HG03139 (cell line): Measurements from ENCODE around the gene LIAS.
"Not testable (repeated sequence)": the region's sequence is repeated elsewhere in the genome, so short reads cannot be mapped to it uniquely, and the experiment has no call there.

ENCODE experiments used
- ATAC-seq: cut with Tn5 transposase; IDR thresholded peaks from one replicate; pipeline ENCODE4 v1.9.1; 2021; ENCODE audit not compliant: unreplicated experiment

The LIAS gene

GRCh38 chr4:39452860-39453587 is 5.8 kb upstream of the LIAS start:
- ATAC-seq, result no peak

- ATAC-seq, result no peak
Measured at GRCh38 chr4:39453738-39454137, 5.1 kb upstream of the LIAS start.

- ATAC-seq, result no peak
Measured at GRCh38 chr4:39455486-39455885, 3.4 kb upstream of the LIAS start.

- ATAC-seq, result no peak
Measured at GRCh38 chr4:39456946-39457763, 1.7 kb upstream of the LIAS start.

DNA sequence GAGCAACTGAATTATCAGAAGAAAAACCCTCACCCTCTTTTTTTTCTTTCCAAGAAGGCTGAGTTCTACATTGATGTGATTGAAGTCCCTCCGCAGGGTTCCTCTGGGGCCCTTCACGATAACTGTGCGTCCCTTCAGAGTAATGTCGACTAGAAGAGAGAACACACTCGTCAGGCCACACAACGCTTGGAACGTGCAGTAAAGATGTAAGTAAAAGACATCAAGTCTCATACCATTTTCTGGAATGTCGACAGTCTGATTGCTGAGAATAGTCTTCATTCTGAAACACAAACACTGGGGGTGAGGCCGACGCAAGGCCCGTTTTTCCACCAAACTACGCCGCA is 723 bp upstream of the LIAS start:
- not testable (repeated sequence) for ATAC-seq

DNA sequence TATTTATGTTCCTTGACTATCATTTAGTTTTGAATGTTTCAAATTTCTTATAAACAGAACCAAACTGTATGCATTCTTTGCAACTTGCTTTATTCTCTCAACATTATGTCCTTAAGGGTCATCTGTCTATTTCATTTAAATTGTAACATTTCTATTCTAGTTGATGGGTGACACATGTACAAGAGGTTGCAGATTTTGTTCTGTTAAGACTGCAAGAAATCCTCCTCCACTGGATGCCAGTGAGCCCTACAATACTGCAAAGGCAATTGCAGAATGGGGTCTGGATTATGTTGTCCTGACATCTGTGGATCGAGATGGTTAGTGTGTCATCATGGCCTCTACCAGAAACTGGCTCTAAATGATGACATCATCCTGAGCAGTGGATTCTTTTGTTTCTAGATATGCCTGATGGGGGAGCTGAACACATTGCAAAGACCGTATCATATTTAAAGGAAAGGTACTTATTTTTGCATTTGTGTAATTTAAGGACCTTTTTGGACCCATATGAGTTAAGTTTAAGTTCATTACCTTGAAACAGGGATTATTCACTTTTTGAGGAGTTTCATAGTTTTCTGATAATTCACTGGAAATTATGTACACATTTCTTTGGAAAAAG is 6.1 kb downstream of the LIAS start:
- ATAC-seq, result no peak

DNA sequence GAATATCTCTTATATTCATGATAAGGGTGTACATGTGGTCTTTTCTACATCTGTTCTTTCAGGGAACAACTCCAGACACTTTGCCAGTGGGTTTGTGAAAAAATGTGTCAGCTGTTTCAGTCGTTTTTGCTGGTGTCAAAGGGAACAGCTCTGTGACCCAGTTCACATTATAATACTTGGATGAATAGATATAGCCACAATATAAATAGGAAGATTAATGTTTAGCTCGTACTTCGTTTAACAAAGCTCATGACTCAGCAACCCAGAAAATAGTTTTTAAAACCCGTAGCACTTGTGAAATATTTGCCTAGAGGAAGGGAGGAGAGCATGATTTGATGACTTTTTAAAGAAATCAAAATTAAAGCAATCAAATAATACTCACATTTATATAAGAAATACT is 7.9 kb downstream of the LIAS start:
- no peak for ATAC-seq

DNA sequence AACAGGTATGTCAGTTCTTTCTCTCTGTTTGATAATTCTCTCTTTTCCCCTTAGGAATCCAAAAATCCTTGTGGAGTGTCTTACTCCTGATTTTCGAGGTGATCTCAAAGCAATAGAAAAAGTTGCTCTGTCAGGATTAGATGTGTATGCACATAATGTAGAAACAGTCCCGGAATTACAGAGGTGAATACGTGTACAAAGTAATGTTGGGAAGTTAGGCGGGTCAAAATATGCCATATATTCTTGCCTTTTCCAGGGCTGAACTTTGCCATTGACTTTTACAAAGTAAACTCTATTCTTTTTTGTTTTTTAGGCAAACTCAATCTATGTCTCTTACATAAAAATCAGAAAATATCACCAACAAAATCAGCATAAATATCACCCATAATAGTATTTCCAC is 8.6 kb downstream of the LIAS start:
- ATAC-seq, result no peak

DNA sequence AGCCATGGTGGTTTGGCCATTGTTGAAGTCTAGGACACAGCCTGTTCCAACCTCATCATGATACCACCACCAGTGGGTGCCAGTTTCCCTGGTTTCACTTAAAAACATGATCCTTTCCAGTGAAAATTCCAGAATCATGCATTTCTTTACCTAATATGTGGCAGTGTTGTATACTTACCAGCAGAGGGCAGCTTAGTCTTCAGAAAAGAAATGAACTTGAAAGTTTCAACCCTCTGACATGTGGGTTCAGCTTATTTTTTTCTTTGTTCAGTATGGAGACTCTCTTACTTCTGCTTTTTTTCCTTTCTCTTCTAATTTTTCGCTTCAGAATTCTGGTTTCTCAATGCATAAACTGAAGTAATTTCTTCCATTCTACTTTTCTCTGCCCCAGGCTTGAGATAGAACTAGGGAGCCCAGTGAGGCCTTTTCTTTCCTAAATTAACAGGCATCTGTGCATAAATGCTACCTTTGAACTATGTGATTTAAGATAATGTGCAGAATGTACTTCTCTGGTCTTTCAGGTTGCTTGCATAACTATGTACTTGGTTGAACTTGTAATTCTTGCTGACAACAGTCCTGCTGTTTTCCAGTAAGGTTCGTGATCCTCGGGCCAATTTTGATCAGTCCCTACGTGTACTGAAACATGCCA is 10.7 kb downstream of the LIAS start:
- no peak for ATAC-seq

DNA sequence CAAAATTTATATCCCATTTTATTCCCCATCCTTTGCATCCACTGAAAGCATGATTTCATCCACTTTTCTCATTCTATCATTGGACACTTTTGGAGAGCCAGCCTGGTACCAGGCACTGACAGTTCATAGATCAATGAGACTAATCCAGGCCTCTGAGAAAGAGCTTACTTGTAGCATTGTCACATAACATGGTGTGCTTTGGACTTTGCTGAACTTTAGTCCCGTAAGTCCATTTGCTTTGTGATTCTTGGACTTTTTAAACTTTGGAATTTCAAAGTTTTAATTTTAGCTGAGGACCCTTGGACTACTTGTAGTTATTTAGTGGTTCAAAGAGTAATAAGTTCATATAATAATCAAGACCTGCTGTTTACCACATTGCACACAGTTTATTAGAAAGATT is 11.5 kb downstream of the LIAS start:
- no peak for ATAC-seq

- ATAC-seq, result no peak
Measured at GRCh38 chr4:39472396-39472795, 13.5 kb downstream of the LIAS start.

DNA sequence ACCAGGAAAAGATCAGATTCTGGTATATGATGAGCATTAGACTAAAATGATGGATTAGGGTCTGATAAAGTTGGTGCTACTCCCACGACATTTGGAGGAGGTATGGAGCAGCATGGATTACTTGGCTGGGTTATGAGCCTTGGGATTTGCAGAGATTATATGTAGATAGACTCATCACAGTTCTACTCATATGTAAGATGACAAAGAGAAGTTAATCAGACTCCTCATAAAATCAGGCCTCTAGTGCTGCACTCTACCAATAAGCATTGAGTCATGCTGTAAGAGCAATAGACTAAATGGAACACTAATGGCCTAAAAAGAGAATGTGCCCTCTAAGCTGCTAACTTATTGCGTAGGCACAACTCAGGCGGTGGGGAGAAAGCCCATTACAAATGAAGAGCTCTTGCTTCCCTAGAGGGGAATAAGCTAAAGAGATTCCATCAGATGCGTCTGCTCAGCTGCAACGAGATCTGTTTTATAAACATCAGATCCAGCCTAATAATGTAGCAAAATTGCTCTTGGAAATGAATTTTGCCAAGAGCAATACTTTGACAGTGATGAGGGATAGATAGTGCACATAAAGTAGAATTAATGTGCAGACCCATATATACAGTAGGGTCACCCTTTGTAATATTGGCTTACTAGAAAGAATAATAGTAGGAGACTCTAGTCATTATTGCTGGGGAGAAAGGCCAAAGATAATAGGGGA is 17.5 kb downstream of the LIAS start:
- no peak for ATAC-seq

DNA sequence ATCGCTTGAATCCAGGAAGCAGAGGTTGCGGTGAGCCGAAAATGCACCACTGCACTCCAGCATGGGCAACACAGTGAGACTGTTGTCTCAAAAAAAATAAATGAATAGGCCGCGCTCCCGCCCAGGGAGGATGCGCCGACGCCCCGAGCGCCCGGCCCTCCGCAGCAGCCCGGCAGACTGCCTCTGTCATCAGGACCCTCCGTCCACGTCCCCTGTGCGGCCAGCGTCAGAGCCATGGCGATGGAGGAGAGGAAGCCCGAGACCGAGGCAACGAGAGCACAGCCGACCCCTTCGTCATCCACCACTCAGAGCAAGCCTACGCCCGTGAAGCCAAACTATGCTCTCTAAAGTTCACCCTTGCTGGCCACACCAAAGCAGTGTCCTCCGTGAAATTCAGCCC is 21.4 kb downstream of the LIAS start:
- no peak for ATAC-seq

DNA sequence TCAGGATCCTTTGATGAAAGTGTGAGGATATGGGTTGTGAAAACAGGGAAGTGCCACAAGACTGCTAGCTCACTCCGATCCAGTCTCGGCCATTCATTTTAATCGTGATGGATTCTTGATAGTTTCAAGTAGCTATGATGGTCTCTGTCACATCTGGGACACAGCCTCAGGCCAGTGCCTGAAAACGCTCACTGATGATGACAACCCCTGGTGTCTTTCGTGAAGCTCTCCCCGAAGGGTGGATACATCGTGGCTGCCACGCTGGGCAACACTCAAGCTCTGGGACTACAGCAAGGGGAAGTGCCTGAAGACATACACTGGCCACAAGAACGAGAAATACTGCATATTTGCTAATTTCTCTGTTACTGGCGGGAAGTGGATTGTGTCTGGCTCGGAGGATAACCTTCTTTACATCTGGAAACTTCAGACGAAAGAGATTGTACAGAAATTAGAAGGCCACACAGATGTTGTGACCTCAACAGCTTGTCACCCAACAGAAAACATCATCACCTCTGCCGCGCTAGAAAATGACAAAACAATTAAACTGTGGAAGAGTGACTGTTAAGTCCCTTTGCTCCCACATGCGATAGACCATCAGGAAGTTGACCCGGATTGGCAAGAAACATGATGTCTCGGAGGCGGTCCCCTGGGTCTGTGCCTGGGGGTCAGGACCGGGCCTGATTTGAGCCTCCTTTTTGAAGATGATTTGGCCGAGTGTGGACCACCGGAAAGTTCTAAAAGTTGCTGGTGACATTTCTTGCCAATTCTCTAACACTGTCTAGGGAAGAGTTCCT is 22.2 kb downstream of the LIAS start:
- no peak for ATAC-seq

DNA sequence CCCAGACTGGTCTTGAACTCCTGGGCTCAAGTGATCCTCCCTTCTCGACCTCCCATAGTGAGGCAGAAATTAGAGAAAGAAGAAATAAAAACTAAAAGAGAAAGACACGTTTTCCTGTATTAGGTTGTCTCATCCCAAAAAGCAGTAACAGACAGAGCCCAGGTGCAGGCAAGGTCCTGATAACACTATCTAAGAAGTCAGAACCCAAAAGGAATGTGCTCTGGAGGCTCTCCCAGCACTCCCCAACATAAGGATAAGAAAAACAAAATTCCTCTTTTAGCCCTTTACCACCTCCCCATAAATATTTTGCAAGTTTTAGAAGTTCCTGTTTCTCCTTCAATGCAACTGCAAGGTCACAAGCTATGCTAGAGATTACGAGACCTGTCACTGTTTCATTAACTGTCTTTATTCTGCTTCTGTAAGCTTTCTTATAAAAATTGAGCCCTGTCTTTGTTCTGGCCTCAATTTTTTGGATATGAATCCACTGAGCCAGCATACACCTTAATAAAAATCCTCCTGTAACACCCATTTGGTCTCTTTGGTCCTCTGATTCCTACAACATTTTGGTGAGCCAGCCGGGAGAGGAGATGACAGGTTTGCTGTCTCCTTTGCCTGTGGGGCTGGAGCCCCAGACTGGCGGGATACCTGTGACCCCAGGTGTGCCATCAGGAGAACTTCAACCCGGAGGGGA is 25.9 kb downstream of the LIAS start:
- no peak for ATAC-seq

- no peak for ATAC-seq
Measured at GRCh38 chr4:39486221-39486804, 27.5 kb downstream of the LIAS start.

DNA sequence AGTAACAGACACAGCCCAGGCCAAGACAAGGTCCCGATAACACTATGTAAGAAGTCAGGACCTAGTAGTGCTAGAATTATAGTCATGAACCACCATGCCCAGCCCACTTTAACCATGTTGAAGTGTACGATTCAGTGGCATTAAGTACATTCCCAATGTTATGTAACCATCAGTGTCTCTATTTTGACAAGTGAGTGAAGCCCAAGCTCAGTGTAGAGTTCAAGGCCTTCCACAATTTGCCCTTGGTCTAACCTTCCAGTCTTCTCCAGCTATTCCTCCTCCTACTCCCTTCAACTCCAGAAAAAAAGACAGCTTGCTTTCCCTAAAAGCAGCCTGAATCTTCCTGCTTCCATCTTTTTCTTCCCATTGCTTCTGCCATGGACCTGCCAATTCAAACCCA is 31.5 kb downstream of the LIAS start:
- no peak for ATAC-seq

- no peak for ATAC-seq
Measured at GRCh38 chr4:39494354-39494753, 35.5 kb downstream of the LIAS start.

DNA sequence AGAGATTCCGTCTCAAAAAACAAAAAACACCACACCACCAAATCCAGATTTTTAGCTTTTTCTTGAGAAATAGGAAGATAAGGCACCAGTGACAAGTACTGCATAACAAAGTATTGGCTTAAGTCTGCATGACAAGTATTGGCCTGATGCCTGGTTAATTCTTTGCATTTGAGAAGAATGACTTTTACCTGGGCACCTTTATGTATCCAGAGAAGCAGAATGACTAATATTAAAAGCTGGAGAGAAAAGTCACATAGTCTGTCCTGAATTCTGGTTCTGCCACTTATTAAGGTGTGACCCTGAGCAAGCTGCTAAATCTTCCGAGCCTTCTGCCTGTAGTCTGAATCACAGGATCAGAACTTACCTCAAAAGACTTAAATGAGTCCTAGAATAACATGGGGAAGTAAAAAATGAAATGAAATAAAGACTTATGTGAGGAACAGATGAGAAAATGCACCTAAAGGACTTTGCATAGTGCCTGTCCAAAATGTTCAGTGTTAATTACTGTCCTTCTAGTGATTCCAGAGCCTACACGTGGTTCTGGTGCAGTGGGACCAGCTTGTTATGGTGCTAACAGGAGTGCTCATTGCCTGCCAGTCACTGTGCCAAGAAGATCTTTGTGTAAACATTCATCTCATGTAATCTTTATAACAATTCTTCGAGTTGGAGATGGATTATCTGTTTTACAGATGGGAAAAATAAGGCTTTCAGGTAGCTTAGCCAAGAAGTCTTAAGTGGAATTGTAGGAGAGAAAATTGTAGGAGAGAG is 36.8 kb downstream of the LIAS start:
- no peak for ATAC-seq
